CD4-positive, alpha-beta T cell treated with Interleukin-21 for 1 hour (primary cell): Measurements from ENCODE around the gene SLX4IP.
"Not testable (repeated sequence)": the region's sequence is repeated elsewhere in the genome, so short reads cannot be mapped to it uniquely, and the experiment has no call there.

Source experiments
- DNase-seq: peaks from one replicate; pipeline ENCODE4 v3.0.0-alpha.2; 2020

The SLX4IP gene

GRCh38 chr20:10578607-10579006, 143.5 kb downstream of the SLX4IP start:
- DNase-seq: no peak

GRCh38 chr20:10579942-10580341, 144.8 kb downstream of the SLX4IP start:
- DNase-seq: no peak

DNA sequence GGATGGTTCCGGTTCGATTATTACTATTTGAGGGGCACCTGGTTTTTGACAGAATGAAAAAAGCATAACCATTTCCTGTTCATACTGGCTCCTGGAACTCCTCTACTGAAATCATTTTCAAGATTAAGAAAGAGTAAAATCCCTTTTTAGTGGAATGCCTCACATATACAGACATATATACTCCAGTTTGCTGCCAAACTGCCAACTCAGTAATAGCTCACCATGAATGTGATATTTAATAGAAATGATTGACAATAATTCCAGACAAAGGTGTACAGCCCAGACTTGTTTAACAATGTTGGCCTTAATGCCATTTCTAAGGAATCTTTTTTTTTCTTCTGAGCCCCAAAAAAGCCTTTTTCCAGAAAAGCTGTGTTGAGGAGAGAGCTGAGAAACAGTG, 145.6 kb downstream of the SLX4IP start:
- no peak for DNase-seq

DNA sequence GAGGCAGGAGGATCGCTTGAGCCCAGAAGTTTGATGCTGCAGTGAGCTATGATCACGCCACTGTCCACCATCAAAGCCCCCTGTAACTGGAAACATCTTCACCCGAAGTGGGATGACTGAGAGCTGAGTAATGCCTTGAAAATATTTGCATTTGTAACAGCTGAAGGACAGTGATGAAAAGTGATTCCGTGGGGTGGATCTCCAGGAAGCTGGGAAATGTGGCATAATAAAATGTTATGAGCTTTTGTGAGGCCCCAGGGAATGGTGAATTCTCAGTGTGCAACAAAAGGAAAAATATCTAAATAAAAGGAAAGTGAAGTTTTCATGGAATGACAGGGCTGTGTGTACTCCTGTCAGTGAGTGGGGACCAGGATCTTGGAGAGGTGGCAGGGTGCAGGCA, 146.7 kb downstream of the SLX4IP start:
- DNase-seq: no peak

GRCh38 chr20:10584371-10584770, 149.3 kb downstream of the SLX4IP start:
- no peak for DNase-seq

GRCh38 chr20:10585308-10585707, 150.2 kb downstream of the SLX4IP start:
- no peak for DNase-seq

- no peak for DNase-seq
Observed at GRCh38 chr20:10586296-10586695, 151.2 kb downstream of the SLX4IP start.

GRCh38 chr20:10590446-10590845, 155.3 kb downstream of the SLX4IP start:
- not testable (repeated sequence) for DNase-seq

DNA sequence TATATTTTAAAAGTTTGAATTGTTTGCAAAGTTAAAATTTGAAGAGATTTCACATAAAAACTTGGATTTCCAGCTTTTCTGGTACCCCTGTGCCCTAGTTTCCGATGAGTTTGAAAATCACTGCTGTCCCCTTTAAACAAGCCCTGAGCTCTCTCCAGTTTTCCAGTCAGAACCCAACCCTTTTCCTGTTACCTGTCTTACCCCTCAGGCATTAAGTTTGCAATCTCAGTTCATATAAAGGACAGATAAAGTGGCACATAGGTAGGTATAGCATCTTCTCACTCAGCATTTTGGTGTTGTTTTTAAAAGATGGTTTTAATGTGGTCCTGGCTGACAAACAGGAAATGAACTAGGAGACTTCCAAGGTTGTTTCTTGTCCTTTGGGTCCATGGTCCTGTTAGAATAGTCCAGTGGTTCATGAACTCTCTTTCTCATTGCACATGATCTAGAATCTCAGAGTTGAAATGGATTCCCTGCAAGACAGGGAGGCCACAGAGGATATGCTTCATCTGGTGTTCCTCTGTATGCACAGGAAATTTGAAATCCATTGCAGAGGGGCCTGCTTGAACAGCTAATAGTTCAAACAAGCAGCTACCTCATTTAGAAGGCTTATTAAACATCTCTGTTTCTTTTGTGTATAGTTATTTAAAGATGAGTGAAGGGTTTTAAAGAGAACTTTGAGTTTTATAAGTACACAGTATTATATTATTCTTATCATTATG, 156.0 kb downstream of the SLX4IP start:
- no peak for DNase-seq

DNA sequence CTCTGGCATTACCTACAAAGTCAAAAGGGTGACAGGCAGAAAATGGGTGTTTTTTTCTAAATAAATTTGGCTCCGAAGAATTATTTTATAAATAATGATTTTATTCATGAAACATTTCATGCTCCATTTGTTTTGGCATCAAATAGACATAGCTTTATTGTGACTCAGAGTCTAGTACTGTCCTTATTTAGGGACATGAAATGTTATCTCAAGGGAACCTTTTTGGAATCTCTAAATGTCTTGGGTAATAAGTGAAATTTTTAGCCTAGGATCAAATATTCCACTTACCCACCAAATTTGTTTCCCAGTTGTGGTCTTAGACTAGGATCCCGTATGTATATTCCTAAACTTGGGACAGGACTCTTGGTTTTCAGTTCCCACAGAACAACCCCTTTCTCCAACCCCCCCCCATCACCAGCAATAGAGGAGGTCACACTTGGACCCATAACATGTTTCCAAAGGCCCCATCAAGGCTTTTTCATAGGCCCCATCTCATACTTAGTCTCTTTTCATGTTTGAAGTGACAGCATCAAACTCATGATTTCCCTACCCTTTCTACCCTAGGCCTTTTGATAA, 156.9 kb downstream of the SLX4IP start:
- DNase-seq: no peak

- no peak for DNase-seq
Observed at GRCh38 chr20:10594296-10594868, 159.3 kb downstream of the SLX4IP start.

DNA sequence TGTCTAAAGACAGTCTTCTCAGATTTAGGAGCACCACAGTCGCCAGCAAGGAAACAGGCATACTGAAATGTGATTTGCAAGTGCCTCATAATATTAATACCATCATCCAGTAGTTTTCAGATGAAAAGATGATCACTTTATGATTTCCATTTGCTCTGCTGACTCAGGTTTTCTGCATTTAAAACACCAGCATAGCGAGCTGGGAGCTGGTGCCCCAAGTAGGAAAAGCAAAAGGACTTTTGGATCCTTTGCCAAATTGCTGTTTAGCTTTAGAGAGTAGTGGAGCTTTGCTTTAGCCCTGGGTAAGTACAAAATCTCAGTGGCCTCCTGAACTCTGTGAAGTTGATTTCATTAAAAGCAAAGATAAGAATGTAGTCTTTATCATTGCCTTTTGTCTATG, 160.2 kb downstream of the SLX4IP start:
- no peak for DNase-seq

GRCh38 chr20:10595985-10596384, 160.9 kb downstream of the SLX4IP start:
- no peak for DNase-seq

DNA sequence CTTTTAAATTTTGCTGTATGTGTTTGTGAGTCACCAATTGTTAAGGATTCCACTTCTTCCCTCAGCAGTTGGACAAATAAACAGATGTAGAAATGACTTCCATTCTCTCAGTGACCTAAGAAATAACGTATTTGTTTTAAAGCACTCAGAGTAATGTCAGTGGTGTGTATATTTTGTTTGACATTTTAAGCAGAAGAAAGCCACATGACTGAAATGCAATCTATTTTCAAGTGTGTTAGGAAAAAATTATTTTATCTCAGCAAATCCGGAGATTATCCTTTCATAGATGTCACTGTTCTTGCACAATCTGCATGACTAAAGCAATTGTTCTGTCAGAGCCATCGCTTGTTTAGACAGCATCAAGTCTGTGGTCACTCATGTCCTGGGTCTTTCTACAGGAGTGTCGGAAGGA, 161.6 kb downstream of the SLX4IP start:
- no peak for DNase-seq

DNA sequence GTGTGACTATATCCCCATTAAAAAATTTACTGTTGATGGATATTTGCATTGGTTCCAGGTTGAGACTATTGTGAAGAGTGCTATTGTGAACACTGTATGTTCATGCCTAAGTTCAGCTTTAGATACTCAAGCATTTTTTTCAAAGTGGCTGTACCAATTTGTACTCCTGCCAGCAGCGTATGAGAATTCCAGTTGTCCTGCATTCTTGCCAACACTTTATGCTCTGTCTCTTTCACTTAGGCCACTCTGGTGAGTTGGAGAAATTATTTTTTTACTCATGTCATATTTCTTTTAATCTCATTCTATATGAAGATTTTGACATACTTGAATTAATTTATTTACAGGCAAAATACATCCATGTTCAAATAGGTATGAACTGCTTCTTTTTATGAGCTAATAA, 162.5 kb downstream of the SLX4IP start:
- DNase-seq: no peak

DNA sequence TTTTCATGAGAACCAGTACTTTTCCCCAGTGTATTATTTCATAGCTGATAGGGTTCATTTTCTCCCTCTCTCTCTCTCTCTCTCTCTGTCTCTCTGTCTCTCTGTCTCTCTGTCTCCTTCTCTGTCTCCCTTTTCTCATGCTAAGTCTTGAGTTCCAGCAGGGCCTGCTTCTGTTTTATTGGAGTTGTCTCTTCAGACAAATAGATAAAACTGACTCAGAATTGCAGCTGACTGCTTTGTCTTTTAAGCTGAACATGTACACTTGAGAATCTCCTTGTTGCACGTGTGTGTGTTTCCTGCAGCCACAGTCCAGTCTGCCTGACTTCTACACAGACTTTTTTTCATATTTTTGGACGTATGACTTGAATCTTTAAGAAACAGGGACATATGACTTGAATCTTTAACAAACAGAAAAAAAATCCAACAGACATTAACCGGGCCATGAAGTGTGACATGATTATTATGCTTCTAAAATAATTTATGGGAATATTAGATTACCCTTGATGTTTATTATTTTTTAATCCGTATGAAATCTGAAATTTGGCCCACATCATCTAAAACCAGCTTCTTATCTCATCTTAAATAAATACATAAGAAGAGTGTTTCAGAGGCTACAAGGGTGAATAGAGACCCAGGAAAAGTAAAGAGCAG, 167.2 kb downstream of the SLX4IP start:
- no peak for DNase-seq

- DNase-seq: no peak
Observed at GRCh38 chr20:10603378-10603777, 168.3 kb downstream of the SLX4IP start.

DNA sequence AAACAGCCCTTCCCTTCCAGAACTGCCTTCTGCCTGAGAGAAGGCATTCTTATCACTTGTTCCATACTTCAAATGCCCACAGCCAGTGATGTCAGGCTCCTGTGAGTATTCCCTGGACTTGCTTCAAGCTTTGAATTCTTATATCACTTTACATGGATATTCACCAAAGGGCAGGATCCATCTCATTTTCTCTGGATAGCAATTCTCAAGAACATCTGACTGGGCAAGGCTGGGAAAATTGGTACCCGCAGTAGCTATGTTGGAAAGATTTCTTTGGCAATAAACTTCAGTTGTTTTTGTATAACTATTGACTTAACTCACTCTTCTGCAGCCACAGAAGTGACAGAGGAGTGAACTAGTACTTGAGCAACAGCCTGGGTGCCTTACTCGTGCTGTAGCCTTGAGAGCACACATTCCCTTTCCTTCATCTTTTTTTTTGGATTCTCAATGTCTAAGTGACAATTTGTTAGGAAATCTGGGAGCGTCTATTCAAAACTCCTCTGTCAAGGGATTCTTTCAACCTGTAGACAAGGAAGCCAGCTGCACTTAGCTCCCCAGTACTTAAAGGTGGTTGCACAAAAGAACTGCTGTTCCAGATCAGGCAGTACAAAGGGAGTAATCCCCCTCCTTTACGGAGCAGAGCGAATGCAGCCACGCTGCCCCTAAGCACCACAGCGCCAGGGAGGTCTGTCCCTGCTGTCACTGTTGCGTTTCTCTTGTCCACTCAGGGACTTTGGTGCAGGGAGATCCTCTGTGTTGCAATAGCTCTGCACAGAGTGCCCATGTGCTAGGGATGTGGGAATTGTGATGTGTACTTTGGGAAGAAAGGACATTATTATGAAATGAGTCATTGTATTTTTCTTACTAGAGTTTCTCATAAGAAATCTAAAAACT, 169.1 kb downstream of the SLX4IP start:
- no peak for DNase-seq

GRCh38 chr20:10604865-10605440, 169.8 kb downstream of the SLX4IP start:
- no peak for DNase-seq

- no peak for DNase-seq
Observed at GRCh38 chr20:10605547-10606195, 170.6 kb downstream of the SLX4IP start.

DNA sequence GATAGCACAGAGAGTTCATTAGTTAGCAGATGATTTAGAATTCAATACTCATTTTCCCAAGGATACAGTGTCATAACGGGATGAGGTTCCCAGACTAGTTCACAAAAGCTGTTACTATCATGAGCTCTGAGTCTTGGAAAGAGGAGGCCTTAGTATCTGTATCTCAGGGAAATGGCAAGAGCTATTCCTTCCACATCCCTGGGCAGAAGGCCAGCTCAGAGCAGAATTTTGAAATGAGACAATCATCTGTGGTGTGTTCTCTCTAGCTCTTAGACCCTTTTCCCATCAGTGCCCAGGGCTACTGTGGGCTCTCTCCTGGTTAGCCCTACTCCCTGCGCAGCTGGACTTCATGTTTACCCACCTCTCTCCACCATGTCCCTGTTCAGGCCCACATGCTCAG, 174.2 kb downstream of the SLX4IP start:
- no peak for DNase-seq

DNA sequence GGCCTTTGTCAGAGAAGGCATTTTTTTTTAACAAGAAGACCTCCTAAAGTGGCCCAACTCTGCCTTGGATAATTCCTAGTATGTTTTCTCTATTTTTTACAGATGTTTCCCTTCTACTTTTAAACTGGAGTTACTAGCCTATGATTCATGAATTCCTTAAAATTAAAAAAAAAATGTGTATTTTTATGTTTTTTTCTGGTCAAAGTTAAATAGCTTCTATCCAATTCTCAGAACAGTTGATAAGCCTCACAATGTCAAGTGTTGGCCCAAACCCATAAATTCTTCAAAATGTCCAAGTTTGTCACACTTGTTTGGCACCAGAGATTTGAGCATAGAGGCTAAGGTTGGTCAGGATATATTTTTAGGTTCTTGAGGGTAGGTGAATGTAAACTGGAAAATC, 174.7 kb downstream of the SLX4IP start:
- DNase-seq: no peak
